Gastroesophageal sphincter (tissue), 4 donors: Measurements from ENCODE around the gene FBLN1. TPM values are rescaled to one million over a fixed set of nuclear protein-coding genes. Genes with fewer than 3 reads are reported as not detected.

ENCODE experiments used
- ATAC-seq: fragments of 150-250 bp; one replicate; pipeline ENCODE4 v1.9.1; 2016; ENCODE audit warnings: mild to moderate bottlenecking, moderate library complexity
- H3K27ac ChIP-seq, 4 donors: fragments of 200-600 bp; sonication (generic) in 3 of 4; 1 replicate in 3 of 4; 2 replicates in 1 of 4; pipeline ENCODE4 v1.5.1; 2016 to 2019
- H3K27me3 ChIP-seq: fragments of 200-600 bp; sonication (generic); one replicate; pipeline ENCODE4 v1.5.1; 2019
- H3K36me3 ChIP-seq, 2 donors: fragments of 200-600 bp; sonication (generic); one replicate each; pipeline ENCODE4 v1.5.1; 2019; ENCODE audit warnings: control low read depth in 1 of 2
- H3K4me1 ChIP-seq, 3 donors: fragments of 200-600 bp; sonication (generic); 1 replicate in 2 of 3; 2 replicates in 1 of 3; pipeline ENCODE4 v1.5.1; 2016 to 2019; ENCODE audit warnings: control low read depth in 2 of 3
- H3K4me3 ChIP-seq, 2 donors: fragments of 200-600 bp; sonication (generic); one replicate each; pipeline ENCODE4 v1.5.1; 2019; ENCODE audit warnings: mild to moderate bottlenecking in 1 of 2, moderate library complexity in 1 of 2
- H3K9me3 ChIP-seq, 3 donors: fragments of 200-600 bp; sonication (generic); one replicate each; pipeline ENCODE4 v1.5.1; 2017 to 2019; ENCODE audit warnings: control low read depth in 2 of 3
- EP300 ChIP-seq: sonication (generic); formaldehyde crosslinking; IDR thresholded peaks from one replicate; pipeline ENCODE4 v1.6.1; 2017; ENCODE audit warnings: antibody characterized with exemption, mild to moderate bottlenecking
- POLR2A ChIP-seq, 2 donors: fragments of 450-650 bp; IDR thresholded peaks; one replicate each; pipeline ENCODE4 v1.6.1; 2017; ENCODE audit warnings: antibody characterized with exemption in 2 of 2, mild to moderate bottlenecking in 2 of 2, moderate library complexity in 1 of 2
- POLR2AphosphoS5 ChIP-seq: sonication (generic); formaldehyde crosslinking; IDR thresholded peaks from one replicate; pipeline ENCODE4 v1.6.1; 2017; ENCODE audit warnings: antibody characterized with exemption
- WGBS, 2 donors: methylation state at CpG; one replicate each; pipeline ENCODE4 v1.1.5; 2018; ENCODE audit warnings: low coverage in 1 of 2; 5-methylcytosine and 5-hydroxymethylcytosine counted together
- total RNA-seq, 4 donors: library from RNA; depleted of rRNA; stranded (reverse); fragments of >200 nt; gene quantifications; one replicate each; pipeline ENCODE4 v1.1.0, GENCODE V29; 2016
- TF ChIP-seq, protein P1 (sequence below), 4 experiments: fragments of 200-600 bp in 2 of 4; fragments of 450-650 bp in 2 of 4; sonication (generic) in 1 of 4; IDR thresholded peaks; one replicate each; pipeline ENCODE4 v1.5.1; 2017 to 2019; ENCODE audit warnings: antibody characterized with exemption in 4 of 4, mild to moderate bottlenecking in 2 of 4, moderate library complexity in 2 of 4

Gene FBLN1
- total RNA-seq, 4 donors from 2014 or later = 241 to 597 (median 382) TPM

DNA sequence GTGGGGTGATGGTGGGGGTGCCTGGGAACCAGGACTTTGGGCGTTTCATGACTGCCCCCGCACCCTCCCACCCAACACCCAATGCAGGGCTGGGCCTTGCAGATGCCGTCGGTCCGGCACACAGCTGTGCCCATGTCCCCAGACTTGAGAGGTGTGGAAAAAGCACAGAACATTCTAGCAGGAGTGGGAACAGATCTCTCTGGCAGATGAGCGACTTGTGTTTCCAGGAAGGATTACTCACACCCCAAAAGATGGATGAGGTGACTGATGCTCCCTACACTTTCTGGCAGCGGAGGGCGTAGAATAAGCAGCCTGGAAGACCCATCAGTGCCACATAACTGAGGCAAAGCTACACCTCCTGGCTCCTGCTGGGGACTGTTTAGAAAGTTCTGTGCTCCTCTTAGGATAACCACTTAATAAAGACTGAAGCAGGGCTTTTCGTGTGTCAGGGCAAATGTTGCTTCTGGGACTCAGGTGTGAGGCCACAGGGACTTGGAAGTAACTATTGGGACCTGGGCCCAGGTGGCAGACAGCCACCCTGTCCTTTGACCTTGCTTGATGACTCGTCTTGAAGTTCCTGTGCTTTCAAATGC lies 24.2 kb downstream of the FBLN1 start:
- peak overlapping the region; percentile 51 to 90 (median 87) for H3K27ac ChIP-seq
- peak; percentile 99 for TF ChIP-seq POLR2AphosphoS5
- peak; percentile 63 for TF ChIP-seq EP300
- TF ChIP-seq POLR2A (IDR thresholded peaks at IDR 0.05) = no peak
- TF ChIP-seq, protein P1, sequence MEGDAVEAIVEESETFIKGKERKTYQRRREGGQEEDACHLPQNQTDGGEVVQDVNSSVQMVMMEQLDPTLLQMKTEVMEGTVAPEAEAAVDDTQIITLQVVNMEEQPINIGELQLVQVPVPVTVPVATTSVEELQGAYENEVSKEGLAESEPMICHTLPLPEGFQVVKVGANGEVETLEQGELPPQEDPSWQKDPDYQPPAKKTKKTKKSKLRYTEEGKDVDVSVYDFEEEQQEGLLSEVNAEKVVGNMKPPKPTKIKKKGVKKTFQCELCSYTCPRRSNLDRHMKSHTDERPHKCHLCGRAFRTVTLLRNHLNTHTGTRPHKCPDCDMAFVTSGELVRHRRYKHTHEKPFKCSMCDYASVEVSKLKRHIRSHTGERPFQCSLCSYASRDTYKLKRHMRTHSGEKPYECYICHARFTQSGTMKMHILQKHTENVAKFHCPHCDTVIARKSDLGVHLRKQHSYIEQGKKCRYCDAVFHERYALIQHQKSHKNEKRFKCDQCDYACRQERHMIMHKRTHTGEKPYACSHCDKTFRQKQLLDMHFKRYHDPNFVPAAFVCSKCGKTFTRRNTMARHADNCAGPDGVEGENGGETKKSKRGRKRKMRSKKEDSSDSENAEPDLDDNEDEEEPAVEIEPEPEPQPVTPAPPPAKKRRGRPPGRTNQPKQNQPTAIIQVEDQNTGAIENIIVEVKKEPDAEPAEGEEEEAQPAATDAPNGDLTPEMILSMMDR (IDR thresholded peaks at IDR 0.05) = no peak
- WGBS, 2 donors = 0 to 28% methylated on average over 1 to 3 of the region's 10 CpGs
- no peaks in the 10 kb centered on the region for H3K9me3 ChIP-seq
- H3K4me1 ChIP-seq = peaks cover 0 to 83% (median 30%) of the 10 kb centered on the region in 3 donors
- peak; percentile 90 for ATAC-seq
- no peak overlapping the region for H3K4me3 ChIP-seq
- peaks cover 0 to 16% of the 10 kb centered on the region in 2 donors for H3K36me3 ChIP-seq
- no peaks in the 10 kb centered on the region for H3K27me3 ChIP-seq

DNA sequence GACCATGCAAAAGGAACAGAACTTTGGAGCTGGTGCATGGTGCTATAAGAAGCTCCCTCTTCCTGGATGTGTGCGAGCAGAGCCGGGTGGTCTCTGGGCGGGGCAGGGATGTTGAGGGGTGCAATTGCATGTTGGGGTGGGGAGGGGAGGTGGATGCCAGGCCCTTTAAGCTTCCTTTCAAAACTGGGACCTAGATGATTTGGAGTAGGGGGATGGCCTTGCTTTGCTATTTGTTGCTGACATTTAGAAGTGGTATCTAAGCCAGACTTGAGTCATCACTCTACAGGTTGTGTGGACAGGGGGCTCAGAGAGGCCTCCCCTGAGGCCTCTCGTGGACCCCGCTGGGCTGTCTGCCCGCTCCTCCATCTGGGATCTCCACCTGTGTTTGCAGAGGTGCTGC lies 24.8 kb downstream of the FBLN1 start:
- ATAC-seq = no peak
- Histone ChIP-seq H3K4me3 (no peak overlapping the region), H3K27ac (peak overlapping the region; percentile 15 to 90 (median 87)), H3K9me3 (no peaks in the 10 kb centered on the region), H3K4me1 (peaks cover 0 to 89% (median 33%) of the 10 kb centered on the region in 3 donors), H3K27me3 (no peaks in the 10 kb centered on the region), H3K36me3 (peaks cover 0 to 16% of the 10 kb centered on the region in 2 donors)
- TF ChIP-seq EP300 = no peak
- no peak for TF ChIP-seq POLR2AphosphoS5
- TF ChIP-seq, protein P1 (IDR thresholded peaks at IDR 0.05) = no peak
- no peak for TF ChIP-seq POLR2A (IDR thresholded peaks at IDR 0.05)
- WGBS, 2 donors = 78% methylated on average over 4 of the region's 6 CpGs; no CpG with 5 or more reads in 1 of the 2 donors

DNA sequence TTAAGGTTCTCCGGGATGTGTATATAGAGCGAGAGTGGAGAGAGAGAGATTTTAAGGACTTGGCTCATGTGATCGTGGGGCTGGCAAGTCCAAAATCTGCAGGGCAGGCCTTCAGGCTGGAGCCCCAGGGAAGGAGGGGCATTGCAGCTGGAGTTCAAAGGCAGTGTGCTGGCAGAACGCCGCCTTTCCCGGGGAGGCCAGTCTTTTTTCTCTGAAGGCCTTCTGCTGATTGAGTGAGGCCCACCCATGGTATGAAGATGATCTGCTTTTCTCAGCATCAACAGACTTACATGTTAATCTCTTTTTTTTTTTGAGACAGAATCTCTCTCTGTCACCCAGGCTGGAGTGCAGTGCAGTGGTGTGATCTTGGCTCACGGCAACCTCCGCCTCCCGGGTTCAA lies 25.4 kb downstream of the FBLN1 start:
- 70 to 86% methylated on average over 3 to 7 of the region's 9 CpGs for WGBS, 2 donors
- Histone ChIP-seq H3K4me1 (peaks cover 0 to 92% (median 33%) of the 10 kb centered on the region in 3 donors), H3K27me3 (no peaks in the 10 kb centered on the region), H3K27ac (peak overlapping the region in 3 of 4 donors; percentile 85 to 90 (median 89)), H3K36me3 (peaks cover 0 to 22% of the 10 kb centered on the region in 2 donors), H3K4me3 (no peak overlapping the region), H3K9me3 (no peaks in the 10 kb centered on the region)
- TF ChIP-seq EP300 = no peak
- no peak for TF ChIP-seq POLR2A (IDR thresholded peaks at IDR 0.05)
- TF ChIP-seq, protein P1 (IDR thresholded peaks at IDR 0.05) = no peak
- no peak for TF ChIP-seq POLR2AphosphoS5
- ATAC-seq = no peak

DNA sequence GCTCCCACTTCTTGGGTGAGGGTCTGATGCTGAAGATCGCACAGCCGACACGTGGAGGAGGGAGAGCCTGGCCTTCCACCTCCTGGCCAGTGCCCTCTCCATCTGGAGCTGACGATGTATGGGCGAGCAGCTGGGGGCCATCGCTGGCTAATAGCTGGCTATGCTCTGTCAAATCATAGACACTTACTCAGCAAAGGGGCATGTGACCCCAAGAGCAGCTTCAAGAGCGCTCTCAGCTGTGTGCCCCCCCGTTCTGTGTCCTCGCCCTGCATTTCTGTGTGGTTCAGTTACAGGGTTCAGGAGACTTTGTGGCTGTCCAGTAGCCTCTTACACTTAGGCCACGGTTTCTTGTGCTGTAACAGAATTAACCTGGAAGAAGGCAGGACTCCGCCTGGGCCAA lies 26.4 kb downstream of the FBLN1 start:
- peak overlapping the region in 3 of 4 donors; percentile 85 to 90 (median 89) for H3K27ac ChIP-seq
- 100% methylated on average over 2 of the region's 11 CpGs; no CpG with 5 or more reads in 1 of the 2 donors for WGBS, 2 donors
- no peaks in the 10 kb centered on the region for H3K9me3 ChIP-seq
- H3K4me3 ChIP-seq = no peak overlapping the region
- H3K36me3 ChIP-seq = peaks cover 0 to 22% of the 10 kb centered on the region in 2 donors
- ATAC-seq = no peak
- H3K27me3 ChIP-seq = no peaks in the 10 kb centered on the region
- peaks cover 0 to 94% (median 33%) of the 10 kb centered on the region in 3 donors for H3K4me1 ChIP-seq
- no peak for TF ChIP-seq POLR2AphosphoS5

DNA sequence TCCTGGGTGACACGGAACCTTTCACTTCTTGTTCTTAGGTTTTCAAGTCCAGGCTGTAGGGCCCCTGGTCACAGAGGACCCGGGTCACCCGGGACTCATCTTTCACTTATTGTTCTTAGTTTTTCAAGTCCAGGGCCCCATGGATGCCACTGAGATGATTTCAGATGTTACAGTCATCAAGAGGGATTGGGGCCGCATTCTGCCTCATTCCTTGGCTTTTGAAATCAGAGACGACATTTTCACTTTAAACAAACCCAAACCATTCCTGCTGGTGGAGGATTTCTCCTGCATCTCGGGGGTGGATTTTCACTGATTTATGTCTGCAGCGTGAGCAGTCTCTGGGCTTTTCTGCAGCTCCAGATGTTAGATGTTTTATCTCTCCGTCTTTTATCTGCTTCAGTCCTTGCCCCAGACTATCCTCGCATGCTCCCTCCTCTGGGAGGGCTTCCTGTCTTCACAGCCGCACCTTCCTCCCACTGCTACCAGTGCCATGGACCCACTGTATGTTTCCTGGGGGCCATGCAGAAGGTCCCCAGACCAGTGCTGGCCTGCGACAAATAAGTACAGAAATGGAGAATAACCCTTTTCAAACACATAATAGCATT lies 27.4 kb downstream of the FBLN1 start:
- Histone ChIP-seq H3K27ac (peak overlapping the region in 3 of 4 donors; percentile 24 to 89 (median 85)), H3K9me3 (no peaks in the 10 kb centered on the region), H3K4me3 (no peak overlapping the region), H3K36me3 (peaks cover 0 to 22% of the 10 kb centered on the region in 2 donors), H3K4me1 (peaks cover 0 to 98% (median 40%) of the 10 kb centered on the region in 3 donors), H3K27me3 (no peaks in the 10 kb centered on the region)
- 70 to 87% methylated on average over 6 to 10 of the region's 11 CpGs for WGBS, 2 donors
- TF ChIP-seq POLR2A (IDR thresholded peaks at IDR 0.05) (no peak), EP300 (no peak), POLR2AphosphoS5 (no peak)
- TF ChIP-seq, protein P1 (IDR thresholded peaks at IDR 0.05) = no peak
- ATAC-seq = no peak
